OCI-LY1 (cell line): ENCODE results near the gene MAFB.

Experiments used
- H2AFZ ChIP-seq: fragments of 200-600 bp; sonication (generic), shearing (Covaris generic); 2 replicates; pipeline ENCODE4 v1.6.0; 2014; ENCODE audit warnings: antibody characterized with exemption, mild to moderate bottlenecking, low read length
- H3F3A ChIP-seq: fragments of 200-600 bp; sonication (generic), shearing (Covaris generic); 2 replicates; pipeline ENCODE4 v1.6.0; 2014; ENCODE audit warnings: mild to moderate bottlenecking, antibody characterized with exemption, low read length, moderate library complexity; ENCODE audit not compliant: insufficient read depth
- H3K27ac ChIP-seq: fragments of 200-600 bp; sonication (generic); 2 replicates; pipeline ENCODE4 v1.5.1; 2014; ENCODE audit warnings: low read length, mixed run types, mild to moderate bottlenecking, low read depth; ENCODE audit not compliant: poor library complexity, severe bottlenecking
- H3K27me3 ChIP-seq: fragments of 200-600 bp; sonication (generic); 2 replicates; pipeline ENCODE4 v1.6.0; 2014; ENCODE audit warnings: antibody characterized with exemption, mild to moderate bottlenecking, low read length, moderate library complexity; ENCODE audit not compliant: insufficient read depth
- H3K36me3 ChIP-seq: fragments of 200-600 bp; sonication (generic); 2 replicates; pipeline ENCODE4 v1.6.1; 2014; ENCODE audit warnings: mild to moderate bottlenecking, antibody characterized with exemption, low read length, moderate library complexity, mixed read lengths; ENCODE audit not compliant: insufficient read depth
- H3K4me1 ChIP-seq: fragments of 200-600 bp; sonication (generic); 2 replicates; pipeline ENCODE4 v1.5.1; 2014; ENCODE audit warnings: mild to moderate bottlenecking, low read length, moderate library complexity; ENCODE audit not compliant: insufficient read depth, severe bottlenecking
- H3K4me2 ChIP-seq: fragments of 200-600 bp; sonication (generic), shearing (Covaris generic); 2 replicates; pipeline ENCODE4 v1.6.1; 2014; ENCODE audit warnings: low read length
- H3K4me3 ChIP-seq: fragments of 200-600 bp; sonication (generic); 2 replicates; pipeline ENCODE4 v1.5.1; 2014; ENCODE audit warnings: low read length, low read depth, mild to moderate bottlenecking, mixed read lengths; ENCODE audit not compliant: poor library complexity, severe bottlenecking
- H3K79me2 ChIP-seq: fragments of 200-600 bp; shearing (Covaris generic); 2 replicates; pipeline ENCODE4 v1.6.1; 2016; ENCODE audit warnings: mixed run types, low read length, mixed read lengths; ENCODE audit not compliant: insufficient read depth
- H3K9ac ChIP-seq: fragments of 200-600 bp; sonication (generic), shearing (Covaris generic); 2 replicates; pipeline ENCODE4 v1.6.1; 2014; ENCODE audit warnings: mild to moderate bottlenecking, low read length, mixed read lengths
- H3K9me2 ChIP-seq: fragments of 200-600 bp; sonication (generic), shearing (Covaris generic); 2 replicates; pipeline ENCODE4 v1.6.1; 2014; ENCODE audit warnings: low read depth, mild to moderate bottlenecking, low read length, mixed read lengths
- H3K9me3 ChIP-seq: fragments of 200-600 bp; shearing (Covaris generic); 2 replicates; pipeline ENCODE4 v1.6.1; 2014; ENCODE audit warnings: low read length, mixed read lengths
- H4K20me1 ChIP-seq: fragments of 200-600 bp; sonication (generic), shearing (Covaris generic); 2 replicates; pipeline ENCODE4 v1.6.0; 2016; ENCODE audit warnings: mild to moderate bottlenecking, low read length; ENCODE audit not compliant: insufficient read depth
- CTCF ChIP-seq: fragments of 200-600 bp; sonication (generic), shearing (Covaris generic); IDR thresholded peaks from 2 replicates; pipeline ENCODE4 v1.5.1; 2017; ENCODE audit warnings: mild to moderate bottlenecking, antibody characterized with exemption, low read length, moderate library complexity, mixed read lengths
- EZH2 ChIP-seq: fragments of 200-600 bp; sonication (generic), shearing (Covaris generic); IDR thresholded peaks from 2 replicates; pipeline ENCODE4 v1.8.0; 2017; ENCODE audit warnings: borderline replicate concordance, mixed run types, mild to moderate bottlenecking, antibody characterized with exemption, low read length, moderate library complexity, mixed read lengths

MAFB gene

DNA sequence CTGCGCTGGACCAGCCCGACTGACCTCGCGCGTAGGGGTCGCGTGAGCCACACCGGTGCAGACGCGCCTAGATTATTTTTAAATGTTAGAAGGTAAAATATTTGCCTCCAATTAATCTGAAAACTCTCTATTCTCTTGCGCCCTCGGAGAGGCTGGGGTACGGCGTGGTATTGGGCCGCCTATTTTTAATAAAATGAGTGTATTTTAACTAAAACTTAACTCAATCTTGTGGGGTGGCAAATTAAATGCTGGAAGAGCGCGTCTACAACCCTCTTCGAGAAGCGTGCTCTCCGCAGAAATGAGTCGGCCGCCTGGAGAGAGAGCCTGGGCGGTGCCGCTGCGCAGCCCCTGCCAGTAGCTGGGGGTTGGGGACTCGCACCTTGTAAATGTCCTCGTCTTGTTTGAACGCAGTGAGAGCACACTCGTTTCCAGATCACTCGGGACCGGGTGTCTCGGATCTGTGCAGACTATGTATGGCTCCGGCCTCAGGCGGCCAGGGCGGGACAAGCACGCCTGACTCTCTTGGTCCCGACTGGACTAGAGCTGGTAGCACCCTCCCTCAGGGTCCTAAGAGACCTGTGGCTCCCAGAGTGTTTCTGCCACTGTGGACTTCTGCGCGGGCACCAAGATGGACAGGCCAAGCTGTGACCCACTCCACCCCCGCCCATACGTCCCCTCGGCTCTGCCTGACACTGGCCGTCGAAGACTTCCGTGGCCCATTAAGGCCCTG, 2.0 kb upstream of the MAFB start:
- H3K9ac ChIP-seq: no peak overlapping the region
- H3K9me2 ChIP-seq: no peaks in the 10 kb centered on the region
- no peaks in the 10 kb centered on the region for H3F3A ChIP-seq
- H4K20me1 ChIP-seq: no peaks in the 10 kb centered on the region
- no peak overlapping the region for H2AFZ ChIP-seq
- H3K4me2 ChIP-seq: no peak overlapping the region
- H3K27ac ChIP-seq: no peak overlapping the region
- no peak for TF ChIP-seq CTCF
- no peaks in the 10 kb centered on the region for H3K36me3 ChIP-seq
- H3K27me3 ChIP-seq: no peaks in the 10 kb centered on the region; the same call in 1 of the 2 replicates
- peaks cover 6% of the 10 kb centered on the region for H3K4me1 ChIP-seq
- H3K79me2 ChIP-seq: no peaks in the 10 kb centered on the region
- no peak overlapping the region for H3K4me3 ChIP-seq
- no peaks in the 10 kb centered on the region for H3K9me3 ChIP-seq

GRCh38 chr20:40689943-40690835, 1.2 kb upstream of the MAFB start:
- Histone ChIP-seq H3K4me1 (peaks cover 6% of the 10 kb centered on the region), H2AFZ (no peak overlapping the region), H3K27ac (no peak overlapping the region), H3K9me2 (no peaks in the 10 kb centered on the region), H4K20me1 (no peaks in the 10 kb centered on the region), H3K4me2 (peak overlapping the region; percentile 84), H3K4me3 (peak overlapping the region; percentile 65), H3K9me3 (no peaks in the 10 kb centered on the region), H3K9ac (peak overlapping the region; percentile 58; the same call in 1 of the 2 replicates), H3F3A (no peaks in the 10 kb centered on the region), H3K36me3 (no peaks in the 10 kb centered on the region), H3K79me2 (no peaks in the 10 kb centered on the region), H3K27me3 (no peaks in the 10 kb centered on the region; the same call in 1 of the 2 replicates)
- TF ChIP-seq CTCF (peak; percentile 79), EZH2 (no peak)

GRCh38 chr20:40688129-40689099, 622 bp downstream of the MAFB start:
- Histone ChIP-seq H3K27me3 (no peaks in the 10 kb centered on the region; the same call in 1 of the 2 replicates), H2AFZ (no peak overlapping the region), H3K79me2 (no peaks in the 10 kb centered on the region), H3K4me1 (peaks cover 6% of the 10 kb centered on the region), H3K27ac (no peak overlapping the region), H3K4me3 (peak overlapping the region; percentile 65), H3F3A (no peaks in the 10 kb centered on the region), H3K4me2 (peak overlapping the region; percentile 84), H3K36me3 (no peaks in the 10 kb centered on the region), H3K9me2 (no peaks in the 10 kb centered on the region), H4K20me1 (no peaks in the 10 kb centered on the region), H3K9me3 (no peaks in the 10 kb centered on the region), H3K9ac (no peak overlapping the region)
- TF ChIP-seq CTCF (no peak), EZH2 (no peak)
